Adrenal gland (tissue), 12 donors: ENCODE results near the gene SAFB. TPM values are rescaled to one million over a fixed set of nuclear protein-coding genes. Genes with fewer than 3 reads are reported as not detected.

Source experiments
- DNase-seq, 7 donors: peaks; one replicate each; pipeline ENCODE4 v3.0.0-alpha.2; 2019 to 2020
- H3K27ac ChIP-seq, 5 donors: fragments of 200-600 bp; sonication (generic) in 4 of 5; 1 replicate in 3 of 5; 2 replicates in 2 of 5; pipeline versions ENCODE4 v1.5.1 to v1.8.0; 2016 to 2020; ENCODE audit warnings: mild to moderate bottlenecking in 1 of 5
- H3K27me3 ChIP-seq: fragments of 200-600 bp; 2 replicates; pipeline ENCODE4 v1.8.0; 2021
- H3K36me3 ChIP-seq, 2 donors: fragments of 200-600 bp; replicated peaks in 1 of 2; 1 replicate in 1 of 2; 2 replicates in 1 of 2; pipeline versions ENCODE4 v1.5.1 to v1.8.0; 2018 to 2022
- H3K4me1 ChIP-seq, 2 donors: fragments of 200-600 bp; replicated peaks in 1 of 2; 1 replicate in 1 of 2; 2 replicates in 1 of 2; pipeline versions ENCODE4 v1.5.1 to v1.8.0; 2018 to 2021
- H3K4me3 ChIP-seq, 4 donors: fragments of 200-600 bp; sonication (generic) in 3 of 4; one replicate each; pipeline ENCODE4 v1.5.1; 2016 to 2018
- H3K9me3 ChIP-seq, 3 donors: fragments of 200-600 bp; sonication (generic) in 1 of 3; replicated peaks in 1 of 3; 1 replicate in 2 of 3; 2 replicates in 1 of 3; pipeline versions ENCODE4 v1.5.1 to v1.8.0; 2016 to 2021
- CTCF ChIP-seq, 6 experiments: fragments of 450-650 bp in 4 of 6; fragments of 200-600 bp in 2 of 6; sonication (generic) in 1 of 6; IDR thresholded peaks; 1 replicate in 5 of 6; 2 replicates in 1 of 6; pipeline versions ENCODE4 v1.5.1 to v1.8.0; 2016 to 2021; ENCODE audit warnings: antibody characterized with exemption in 6 of 6, mild to moderate bottlenecking in 2 of 6, moderate library complexity in 1 of 6
- POLR2A ChIP-seq, 2 donors: fragments of 450-650 bp; IDR thresholded peaks; one replicate each; pipeline ENCODE4 v1.6.1; 2017; ENCODE audit warnings: antibody characterized with exemption in 2 of 2, mild to moderate bottlenecking in 2 of 2, moderate library complexity in 1 of 2
- WGBS, 4 donors: extraction: QIAGEN DNeasy Blood & Tissue Kit in 2 of 4; methylation state at CpG; one replicate each; pipeline versions ENCODE4 v1.1.5 to v1.1.7; 2013 to 2017; 5-methylcytosine and 5-hydroxymethylcytosine counted together
- intact Hi-C, 2 donors: fragments of 100-400 bp; cut with DNase I; formaldehyde crosslinking; loops; one replicate each; pipeline versions ENCODE4 v1.14.1 to v1.15.0; 2022 to 2023
- polyA plus RNA-seq, 3 donors: library from polyadenylated mRNA; stranded (reverse); fragments of 200-250 nt in 2 of 3; fragments of 350-450 nt in 1 of 3; fragmentation: Illumina TruSeq in 1 of 3; extraction: RNeasy Lipid Tissue Mini Kit (QIAGEN cat#74804) in 1 of 3; gene quantifications; one replicate each; pipeline ENCODE4 v1.2.3, GENCODE V29; 2013 to 2014
- total RNA-seq, 9 donors: library from RNA; depleted of rRNA in 4 of 9; stranded (reverse); fragments of >200 nt in 4 of 9; fragments of 120-200 nt in 1 of 9; fragmentation: NEBNext Ultra II Directional in 1 of 9; extraction: Animal tissue kit (Norgen Biotek cat#: 25700) in 1 of 9; gene quantifications; one replicate each; pipeline versions ENCODE4 v1.1.0 to v1.2.4, GENCODE V29; 2013 to 2023
- donor health status: healthy with polysubstance abuse.
- donor health status: Bipolar disorder and iron deficiency.
- donor health status: DM: yes; HTN: yes; CAD: no.
- donor health status: DM: no; HTN: no; CAD: no.
- donor health status: DM: no; HTN: no; CAD: no.
- donor health status: DM: yes; HTN: yes; CAD: no.

The SAFB gene
- total and polyA plus RNA-seq, 12 donors: 38.4 to 125 (median 55.5) TPM

GRCh38 chr19:5664515-5664914 lies 41.6 kb downstream of the SAFB start:
- H3K27me3 ChIP-seq: no peaks in the 10 kb centered on the region
- no peak for TF ChIP-seq CTCF (IDR thresholded peaks at IDR 0.05)
- no peak for TF ChIP-seq POLR2A (IDR thresholded peaks at IDR 0.05)
- H3K4me3 ChIP-seq: no peak overlapping the region
- H3K36me3 ChIP-seq: peaks cover 0 to 100% of the 10 kb centered on the region in 2 donors
- peaks cover 0 to 9% of the 10 kb centered on the region in 2 donors for H3K4me1 ChIP-seq
- DNase-seq: peak in 5 of 7 donors; percentile 63 to 82 (median 76)
- WGBS, 4 donors: 33 to 46% (median 39%) methylated on average over 1 to 2 of the region's 2 CpGs
- intact Hi-C loops: loop anchor here in 1 of 2 donors (10.0 kb wide), 1 partner anchor 50 kb away; no protein-coding TSS in a partner anchor
- no peaks in the 10 kb centered on the region for H3K9me3 ChIP-seq
- H3K27ac ChIP-seq: peak overlapping the region in 3 of 5 donors; percentile 1 to 69 (median 56)

- peaks cover 0 to 92% of the 10 kb centered on the region in 2 donors for H3K36me3 ChIP-seq
- TF ChIP-seq CTCF (IDR thresholded peaks at IDR 0.05) (peak in 5 of 6 experiments; percentile 8 to 42 (median 31)), POLR2A (IDR thresholded peaks at IDR 0.05) (no peak)
- DNase-seq: peak in 2 of 7 donors; percentile 69 to 77
- peak overlapping the region in 3 of 5 donors; percentile 17 to 40 (median 24) for H3K27ac ChIP-seq
- peaks cover 0 to 9% of the 10 kb centered on the region in 2 donors for H3K4me1 ChIP-seq
- H3K27me3 ChIP-seq: no peaks in the 10 kb centered on the region
- no peak overlapping the region for H3K4me3 ChIP-seq
- WGBS, 4 donors: 67 to 73% (median 71%) methylated on average over 10 of the region's 10 CpGs
- no peaks in the 10 kb centered on the region for H3K9me3 ChIP-seq
- intact Hi-C loops: loop anchor here in 1 of 2 donors (10.0 kb wide), 1 partner anchor 51 kb away; no protein-coding TSS in a partner anchor
Observed at GRCh38 chr19:5665781-5666513, 43.1 kb downstream of the SAFB start.

GRCh38 chr19:5666921-5667610 lies 44.2 kb downstream of the SAFB start:
- peak overlapping the region in 1 of 5 donors; percentile 24 for H3K27ac ChIP-seq
- no peak overlapping the region for H3K4me3 ChIP-seq
- H3K4me1 ChIP-seq: peaks cover 0 to 9% of the 10 kb centered on the region in 2 donors
- DNase-seq: no peak
- intact Hi-C loops: loop anchor here in 1 of 2 donors (10.0 kb wide), 1 partner anchor 52 kb away; no protein-coding TSS in a partner anchor
- H3K9me3 ChIP-seq: no peaks in the 10 kb centered on the region
- no peaks in the 10 kb centered on the region for H3K27me3 ChIP-seq
- WGBS, 4 donors: 85 to 87% (median 86%) methylated on average over 23 to 26 of the region's 26 CpGs
- TF ChIP-seq POLR2A (IDR thresholded peaks at IDR 0.05): no peak
- no peak for TF ChIP-seq CTCF (IDR thresholded peaks at IDR 0.05)
- H3K36me3 ChIP-seq: peaks cover 0 to 80% of the 10 kb centered on the region in 2 donors

GRCh38 chr19:5667751-5668271 lies 44.9 kb downstream of the SAFB start:
- Histone ChIP-seq H3K36me3 (peaks cover 0 to 73% of the 10 kb centered on the region in 2 donors), H3K27me3 (no peaks in the 10 kb centered on the region), H3K4me1 (peaks cover 0 to 9% of the 10 kb centered on the region in 2 donors), H3K4me3 (no peak overlapping the region), H3K27ac (no peak overlapping the region), H3K9me3 (no peaks in the 10 kb centered on the region)
- intact Hi-C loops: loop anchor here in 1 of 2 donors (10.0 kb wide), 1 partner anchor 53 kb away; no protein-coding TSS in a partner anchor
- WGBS, 4 donors: 82 to 92% (median 83%) methylated on average over 14 to 22 of the region's 22 CpGs; no CpG with 5 or more reads in 1 of the 4 donors
- no peak for DNase-seq
- TF ChIP-seq CTCF (IDR thresholded peaks at IDR 0.05) (no peak), POLR2A (IDR thresholded peaks at IDR 0.05) (no peak)
